IPS-NIHi11 (cell line): ENCODE measurements around the gene ANKFN1.

Experiments
- DNase-seq: peaks from one replicate; pipeline ENCODE4 v3.0.0; 2012; ENCODE audit warnings: mixed read lengths, low spot score

The ANKFN1 gene

GRCh38 chr17:56177361-56177760 is 24.1 kb downstream of the ANKFN1 start:
- DNase-seq: no peak

GRCh38 chr17:56178203-56178602 is 24.9 kb downstream of the ANKFN1 start:
- no peak for DNase-seq

DNA sequence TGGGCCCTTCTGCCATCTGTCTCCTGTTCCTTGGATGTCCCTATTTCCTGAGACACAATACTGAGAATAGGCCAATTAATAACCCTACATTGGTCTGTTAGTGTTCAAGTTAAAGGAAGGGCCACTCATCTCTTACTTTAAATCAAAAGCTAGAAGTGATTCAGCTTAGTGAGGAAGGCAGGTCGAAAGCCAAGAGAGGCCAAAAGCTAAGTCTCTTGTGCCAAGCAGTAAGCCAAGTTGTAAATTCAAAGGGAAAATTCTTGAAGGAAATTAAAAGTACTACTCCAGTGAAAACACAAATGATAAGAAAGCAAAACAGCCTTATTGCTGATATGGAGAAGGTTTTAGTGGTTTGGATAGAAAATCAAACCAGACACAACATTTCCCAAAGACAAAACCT is 28.8 kb downstream of the ANKFN1 start:
- DNase-seq: no peak

DNA sequence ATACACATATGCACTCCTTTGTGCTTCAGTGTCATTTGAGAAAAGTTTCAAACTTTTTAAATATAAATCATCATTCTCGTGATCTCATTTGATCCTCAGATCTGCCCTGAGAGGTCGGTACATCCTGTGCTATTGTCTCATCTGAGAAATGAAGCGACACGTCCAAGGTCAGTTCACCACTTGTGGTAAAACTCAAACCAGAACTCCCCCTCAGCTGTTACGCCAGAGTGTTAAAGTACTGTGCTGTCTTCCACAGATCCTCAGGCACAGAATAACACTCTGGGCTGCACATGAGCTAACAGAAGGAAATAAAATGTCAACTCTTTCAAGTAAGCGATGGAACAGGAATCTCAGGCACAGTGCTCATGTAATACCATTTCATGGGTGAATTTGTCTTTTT is 31.4 kb downstream of the ANKFN1 start:
- no peak for DNase-seq

- DNase-seq: no peak
Measured at GRCh38 chr17:56185491-56186221, 32.4 kb downstream of the ANKFN1 start.

DNA sequence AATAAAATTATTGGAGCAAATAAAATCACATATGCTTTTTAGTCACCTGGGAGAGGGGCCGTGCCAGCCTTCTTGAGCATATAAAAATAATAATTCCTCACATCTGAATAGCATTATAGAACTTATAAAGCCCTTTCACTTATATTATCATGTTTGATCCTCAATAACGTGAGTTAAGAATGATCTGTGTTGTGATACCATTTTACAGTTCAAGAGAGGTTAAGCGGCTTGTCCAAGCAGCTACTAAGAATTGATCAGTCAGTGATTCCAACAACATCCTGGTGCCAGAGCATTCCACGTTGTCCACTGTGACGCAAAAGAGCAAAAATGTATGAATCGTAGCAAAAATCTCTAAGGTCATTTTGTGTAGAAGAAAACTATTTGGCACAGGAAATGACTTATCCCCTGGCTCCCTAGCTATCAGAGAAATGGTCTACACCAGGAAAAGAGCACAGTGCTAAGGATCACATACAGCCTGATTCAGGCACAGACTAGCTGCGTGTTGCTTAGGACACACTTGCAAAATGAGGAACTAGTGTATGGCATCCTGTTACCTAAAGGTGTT is 33.0 kb downstream of the ANKFN1 start:
- DNase-seq: no peak

DNA sequence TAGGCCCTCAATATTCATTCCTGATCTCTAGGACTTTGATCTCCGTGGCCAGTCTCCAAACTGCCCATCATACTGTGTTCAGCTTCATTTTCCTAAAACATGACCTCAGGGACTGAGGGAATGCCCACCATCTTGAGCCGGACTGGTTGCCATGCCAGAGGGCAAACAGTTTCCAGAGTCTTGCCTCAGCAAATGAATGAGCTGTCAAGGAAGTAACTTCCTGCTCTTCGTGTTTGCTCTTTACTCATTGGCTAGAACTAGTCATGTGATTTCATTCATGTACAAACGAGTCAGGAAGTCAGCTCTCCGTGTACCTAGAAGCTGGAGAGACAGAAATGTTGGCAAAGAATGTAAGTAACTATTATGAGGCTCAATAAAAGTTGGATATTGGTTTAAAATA is 50.2 kb downstream of the ANKFN1 start:
- DNase-seq: no peak

DNA sequence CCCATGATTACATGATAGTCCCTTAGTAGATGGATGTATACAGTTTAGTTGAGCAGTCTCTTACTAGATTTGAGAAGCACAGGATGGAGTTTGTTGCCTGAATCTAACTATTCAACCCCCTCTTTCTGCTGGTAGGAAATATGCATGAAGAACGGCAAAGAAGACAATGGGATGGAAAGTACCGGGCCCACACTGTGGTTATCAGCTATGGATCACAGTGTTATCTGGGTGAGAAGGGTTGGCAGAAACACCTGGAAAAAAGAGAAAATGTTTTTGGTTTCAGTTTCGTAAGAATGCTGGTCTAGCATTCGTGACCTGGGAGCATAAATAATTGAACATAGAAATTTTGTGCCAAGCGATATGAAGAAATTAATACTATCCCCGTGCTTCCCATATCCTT is 53.1 kb downstream of the ANKFN1 start:
- no peak for DNase-seq

GRCh38 chr17:56213031-56213430 is 59.8 kb downstream of the ANKFN1 start:
- DNase-seq: no peak

DNA sequence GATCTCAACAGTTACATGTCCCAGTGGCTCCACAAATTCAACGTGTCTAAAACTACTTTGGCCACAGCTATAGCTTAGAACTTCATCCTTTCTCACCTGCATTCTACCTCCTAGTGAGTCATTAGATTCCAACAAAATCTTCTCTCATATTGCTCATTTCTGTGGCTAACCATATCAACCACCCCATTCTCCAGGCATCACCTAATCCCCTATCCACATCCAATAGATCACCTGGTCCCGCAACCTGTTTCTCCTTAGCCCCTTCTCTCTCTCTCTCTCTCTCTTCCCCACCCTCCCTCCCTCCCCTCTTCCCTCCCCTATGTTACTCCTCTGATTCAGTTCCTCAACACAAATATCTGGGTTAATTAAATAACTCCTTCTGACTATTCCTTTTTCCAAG is 64.6 kb downstream of the ANKFN1 start:
- DNase-seq: no peak

GRCh38 chr17:56222255-56222654 is 69.0 kb downstream of the ANKFN1 start:
- DNase-seq: no peak

- no peak for DNase-seq
Measured at GRCh38 chr17:56230660-56231059, 77.4 kb downstream of the ANKFN1 start.

GRCh38 chr17:56231252-56231651 is 78.0 kb downstream of the ANKFN1 start:
- DNase-seq: no peak

DNA sequence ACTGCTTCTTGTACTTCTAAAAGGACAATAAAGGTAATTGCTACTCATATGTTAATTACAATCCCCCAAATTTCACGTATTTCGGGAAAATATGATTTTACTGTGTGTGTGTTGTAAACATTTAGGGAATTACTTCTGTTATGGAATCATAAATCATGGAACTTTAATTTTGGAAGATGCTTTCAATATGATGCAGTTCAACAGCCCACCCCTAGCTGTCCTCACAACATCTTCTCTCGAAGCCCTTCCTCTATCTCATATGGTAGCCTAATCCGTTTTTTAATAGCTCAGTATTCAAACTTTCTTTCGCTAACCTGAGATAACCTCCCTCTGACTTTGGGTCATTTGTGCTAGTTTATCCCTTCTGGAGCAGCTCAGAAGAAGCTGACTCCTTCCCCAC is 78.4 kb downstream of the ANKFN1 start:
- no peak for DNase-seq

DNA sequence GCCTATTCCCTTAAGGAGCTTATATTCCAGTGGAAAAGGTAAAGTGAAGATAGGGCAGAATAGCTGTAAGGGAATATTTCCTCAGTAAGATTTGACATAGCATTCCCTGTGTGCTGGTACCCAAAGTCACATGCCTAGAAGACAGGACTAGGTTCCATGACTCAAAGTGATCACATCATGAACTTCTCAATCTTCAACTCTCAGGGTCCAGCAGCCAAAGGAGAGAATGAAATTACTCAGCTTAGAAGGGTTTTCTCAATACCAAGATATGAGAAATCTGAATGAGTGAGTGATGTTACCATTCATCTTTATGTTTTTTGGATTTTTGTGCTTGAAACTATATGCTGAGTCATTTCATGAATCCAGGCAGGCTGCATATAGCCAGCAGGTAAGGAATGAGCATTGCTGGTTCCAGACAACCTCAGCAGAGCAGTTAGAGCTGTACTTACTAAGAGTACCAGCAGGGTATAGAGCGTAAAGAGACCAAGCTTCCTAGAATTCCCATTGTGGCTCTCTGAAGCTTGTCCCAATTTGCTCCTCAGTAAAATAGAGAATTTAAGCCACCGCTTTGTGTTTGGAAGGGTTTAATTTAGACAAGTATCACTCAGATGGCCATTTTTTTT is 91.1 kb downstream of the ANKFN1 start:
- no peak for DNase-seq

- DNase-seq: no peak
Measured at GRCh38 chr17:56247816-56248215, 94.5 kb downstream of the ANKFN1 start.

GRCh38 chr17:56257075-56257474 is 103.8 kb downstream of the ANKFN1 start:
- DNase-seq: no peak

DNA sequence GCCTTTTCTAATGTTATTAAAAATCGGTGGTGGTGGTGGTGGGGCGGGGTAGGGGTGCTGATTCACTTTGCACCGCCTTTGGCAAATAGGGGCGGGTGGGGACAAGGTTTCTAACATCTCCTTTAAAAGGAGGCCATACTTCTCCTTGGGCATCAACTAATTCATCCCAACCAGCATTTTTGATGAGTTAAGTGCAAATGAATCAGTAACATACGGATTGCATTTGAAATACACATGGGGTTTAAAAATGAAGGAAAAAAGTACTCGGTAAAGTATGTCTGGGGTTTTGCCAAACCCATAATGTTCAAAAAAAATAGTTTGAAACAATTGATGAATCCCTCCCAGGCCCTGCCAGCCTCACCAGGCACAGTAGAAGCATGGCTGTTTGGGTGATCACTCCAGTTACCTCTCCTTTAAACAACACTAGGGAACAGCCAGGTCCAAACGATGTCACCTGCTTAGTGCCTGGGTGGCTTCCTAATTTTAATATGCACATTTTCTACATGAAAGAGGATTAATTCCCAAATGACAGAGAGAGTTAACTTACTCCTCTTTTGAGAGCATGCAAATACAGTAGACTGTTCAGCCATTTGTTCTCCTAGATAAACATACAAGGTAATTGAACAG is 107.2 kb downstream of the ANKFN1 start:
- DNase-seq: no peak

- no peak for DNase-seq
Measured at GRCh38 chr17:56262803-56263202, 109.5 kb downstream of the ANKFN1 start.

- DNase-seq: no peak
Measured at GRCh38 chr17:56269556-56270389, 116.5 kb downstream of the ANKFN1 start.

DNA sequence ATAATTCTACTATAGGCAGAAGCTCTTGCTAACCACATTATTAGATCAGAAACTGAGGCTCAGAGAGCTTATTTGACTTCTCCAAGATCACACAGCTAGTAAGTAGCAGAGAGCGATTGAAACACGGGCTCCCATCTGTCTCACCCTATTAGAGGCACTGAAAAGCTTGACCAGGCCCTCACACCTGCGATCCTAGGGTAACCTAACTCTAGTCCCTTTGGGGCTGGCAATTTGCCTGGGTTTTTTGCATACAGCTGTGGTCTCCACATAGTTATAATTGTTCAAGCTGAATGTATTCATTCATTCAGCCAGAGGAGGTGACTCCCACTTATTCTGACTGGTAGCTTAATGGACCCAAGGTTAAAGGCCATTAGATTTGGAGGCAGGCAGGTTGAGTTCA is 121.2 kb downstream of the ANKFN1 start:
- no peak for DNase-seq

DNA sequence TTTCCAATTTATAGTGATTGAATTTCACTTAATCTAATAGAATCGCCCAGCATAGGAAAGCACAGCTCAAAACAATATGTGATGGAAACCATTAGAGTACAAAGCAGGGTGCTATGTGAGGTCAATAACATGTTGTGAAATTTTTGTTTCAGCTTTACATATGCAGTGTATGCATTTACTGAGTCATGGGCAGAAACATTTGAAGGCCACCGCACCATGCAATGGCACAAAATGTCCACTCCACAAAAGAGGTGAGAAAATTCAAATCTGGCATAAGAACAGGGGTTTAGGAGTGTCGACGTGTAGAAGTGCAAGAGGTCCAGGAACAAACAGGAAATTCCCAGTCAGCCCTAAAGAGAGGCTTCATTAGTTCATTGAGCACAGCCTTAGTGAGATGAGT is 131.2 kb downstream of the ANKFN1 start:
- no peak for DNase-seq
